ENCODE data around the gene RPS6KA2. TPM values are rescaled to one million over a fixed set of nuclear protein-coding genes. Genes with fewer than 3 reads are reported as not detected.

Gene RPS6KA2
- total RNA-seq, 1 donor from 2014 or later: 37.5 TPM

DNA sequence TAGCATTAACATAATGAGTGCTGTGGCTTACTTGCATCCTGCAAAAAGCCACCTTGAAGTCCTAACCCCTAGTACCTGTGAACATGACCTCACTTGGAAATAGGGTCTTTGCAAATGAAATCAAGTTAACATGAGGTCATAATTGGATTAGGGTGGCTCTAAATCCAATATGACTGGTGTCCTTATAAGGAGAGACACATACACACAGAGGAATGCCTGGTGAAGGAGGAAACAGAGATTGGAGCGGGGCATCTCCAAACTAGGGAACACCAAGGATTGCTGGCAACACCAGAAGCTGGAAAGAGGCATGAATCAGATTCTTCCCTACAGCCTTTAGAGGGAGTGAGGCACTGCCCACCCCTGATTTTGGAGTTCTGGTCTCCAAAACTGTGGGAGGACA lies 17.6 kb upstream of the RPS6KA2 start:
- no peaks in the 10 kb centered on the region for H3K36me3 Mint-ChIP-seq (ENCODE audit: insufficient read depth)
- no peak overlapping the region for H3K4me3 Mint-ChIP-seq (ENCODE audit: low read depth)
- H3K9me3 Mint-ChIP-seq (ENCODE audit: low read depth): peaks cover 4% of the 10 kb centered on the region
- no peak overlapping the region for H3K27ac Mint-ChIP-seq
- H3K4me1 Mint-ChIP-seq (ENCODE audit: low read depth): peaks cover 3% of the 10 kb centered on the region
- peaks cover 6% of the 10 kb centered on the region for H3K27me3 Mint-ChIP-seq
- no peak for DNase-seq (ENCODE audit: low spot score, unreplicated experiment)
- TF ChIP-seq, protein P1, sequence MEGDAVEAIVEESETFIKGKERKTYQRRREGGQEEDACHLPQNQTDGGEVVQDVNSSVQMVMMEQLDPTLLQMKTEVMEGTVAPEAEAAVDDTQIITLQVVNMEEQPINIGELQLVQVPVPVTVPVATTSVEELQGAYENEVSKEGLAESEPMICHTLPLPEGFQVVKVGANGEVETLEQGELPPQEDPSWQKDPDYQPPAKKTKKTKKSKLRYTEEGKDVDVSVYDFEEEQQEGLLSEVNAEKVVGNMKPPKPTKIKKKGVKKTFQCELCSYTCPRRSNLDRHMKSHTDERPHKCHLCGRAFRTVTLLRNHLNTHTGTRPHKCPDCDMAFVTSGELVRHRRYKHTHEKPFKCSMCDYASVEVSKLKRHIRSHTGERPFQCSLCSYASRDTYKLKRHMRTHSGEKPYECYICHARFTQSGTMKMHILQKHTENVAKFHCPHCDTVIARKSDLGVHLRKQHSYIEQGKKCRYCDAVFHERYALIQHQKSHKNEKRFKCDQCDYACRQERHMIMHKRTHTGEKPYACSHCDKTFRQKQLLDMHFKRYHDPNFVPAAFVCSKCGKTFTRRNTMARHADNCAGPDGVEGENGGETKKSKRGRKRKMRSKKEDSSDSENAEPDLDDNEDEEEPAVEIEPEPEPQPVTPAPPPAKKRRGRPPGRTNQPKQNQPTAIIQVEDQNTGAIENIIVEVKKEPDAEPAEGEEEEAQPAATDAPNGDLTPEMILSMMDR (IDR thresholded peaks at IDR 0.05; ENCODE audit: unreplicated experiment): no peak

DNA sequence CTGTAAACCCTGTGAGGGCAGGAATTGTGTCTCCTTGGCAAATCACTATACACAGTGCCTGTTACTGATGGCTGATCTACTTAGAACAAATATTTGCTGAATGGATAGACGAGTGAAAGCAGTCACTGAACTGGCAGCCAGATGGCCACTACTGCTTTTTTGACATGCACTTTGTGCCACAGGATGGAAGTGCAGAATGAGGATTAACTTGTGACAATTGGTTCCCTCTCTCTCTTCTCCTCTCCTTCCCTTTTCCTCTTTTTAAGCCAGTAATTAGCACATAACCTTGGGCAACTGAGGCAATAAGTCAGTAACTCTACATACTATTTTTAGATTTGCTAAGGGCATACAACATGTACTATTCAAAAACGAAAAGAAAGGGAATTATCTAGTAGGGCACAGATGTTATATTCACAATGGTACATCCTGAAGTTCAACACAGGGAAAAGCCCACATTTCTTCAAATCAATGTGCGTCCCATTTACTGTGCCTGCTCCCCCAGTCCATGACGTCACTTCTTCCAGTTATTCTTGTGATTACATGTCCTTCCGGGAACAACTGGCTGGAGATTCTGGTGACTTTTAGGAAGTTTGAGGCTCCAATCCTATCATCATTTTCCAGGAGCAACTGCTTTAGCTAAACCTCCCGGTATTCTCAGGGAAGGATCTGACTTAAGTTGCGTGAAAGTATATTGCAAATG lies 17.0 kb upstream of the RPS6KA2 start:
- Mint-ChIP-seq H3K4me1 (ENCODE audit: low read depth) (peaks cover 3% of the 10 kb centered on the region), H3K9me3 (ENCODE audit: low read depth) (peaks cover 7% of the 10 kb centered on the region), H3K36me3 (ENCODE audit: insufficient read depth) (no peaks in the 10 kb centered on the region), H3K27me3 (peaks cover 13% of the 10 kb centered on the region), H3K27ac (no peak overlapping the region), H3K4me3 (ENCODE audit: low read depth) (no peak overlapping the region)
- DNase-seq (ENCODE audit: low spot score, unreplicated experiment): no peak
- TF ChIP-seq, protein P1 (IDR thresholded peaks at IDR 0.05; ENCODE audit: unreplicated experiment): no peak

DNA sequence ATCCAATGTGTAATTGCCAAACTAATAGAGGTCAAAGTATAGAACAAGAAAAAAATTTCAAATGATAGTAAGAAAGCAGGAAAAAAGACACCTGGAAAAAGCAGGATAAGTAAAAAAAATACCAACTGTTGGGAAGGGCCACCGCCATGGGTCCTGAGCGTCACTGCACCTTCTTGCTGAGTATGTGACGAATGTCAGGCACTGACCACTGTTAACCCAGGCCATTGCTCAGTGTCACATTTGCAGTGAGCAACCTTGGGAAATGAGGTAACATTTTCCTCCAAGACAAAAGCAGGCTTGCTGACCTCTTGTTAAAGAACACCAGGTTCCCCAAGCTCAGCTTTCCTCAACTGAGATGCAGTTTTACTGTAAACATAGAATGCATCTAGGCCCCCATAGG lies 15.6 kb upstream of the RPS6KA2 start:
- TF ChIP-seq, protein P1 (IDR thresholded peaks at IDR 0.05; ENCODE audit: unreplicated experiment): no peak
- DNase-seq (ENCODE audit: low spot score, unreplicated experiment): no peak
- H3K4me1 Mint-ChIP-seq (ENCODE audit: low read depth): peaks cover 4% of the 10 kb centered on the region
- H3K27me3 Mint-ChIP-seq: peaks cover 18% of the 10 kb centered on the region
- H3K9me3 Mint-ChIP-seq (ENCODE audit: low read depth): peaks cover 7% of the 10 kb centered on the region
- H3K4me3 Mint-ChIP-seq (ENCODE audit: low read depth): no peak overlapping the region
- no peaks in the 10 kb centered on the region for H3K36me3 Mint-ChIP-seq (ENCODE audit: insufficient read depth)
- H3K27ac Mint-ChIP-seq: no peak overlapping the region

DNA sequence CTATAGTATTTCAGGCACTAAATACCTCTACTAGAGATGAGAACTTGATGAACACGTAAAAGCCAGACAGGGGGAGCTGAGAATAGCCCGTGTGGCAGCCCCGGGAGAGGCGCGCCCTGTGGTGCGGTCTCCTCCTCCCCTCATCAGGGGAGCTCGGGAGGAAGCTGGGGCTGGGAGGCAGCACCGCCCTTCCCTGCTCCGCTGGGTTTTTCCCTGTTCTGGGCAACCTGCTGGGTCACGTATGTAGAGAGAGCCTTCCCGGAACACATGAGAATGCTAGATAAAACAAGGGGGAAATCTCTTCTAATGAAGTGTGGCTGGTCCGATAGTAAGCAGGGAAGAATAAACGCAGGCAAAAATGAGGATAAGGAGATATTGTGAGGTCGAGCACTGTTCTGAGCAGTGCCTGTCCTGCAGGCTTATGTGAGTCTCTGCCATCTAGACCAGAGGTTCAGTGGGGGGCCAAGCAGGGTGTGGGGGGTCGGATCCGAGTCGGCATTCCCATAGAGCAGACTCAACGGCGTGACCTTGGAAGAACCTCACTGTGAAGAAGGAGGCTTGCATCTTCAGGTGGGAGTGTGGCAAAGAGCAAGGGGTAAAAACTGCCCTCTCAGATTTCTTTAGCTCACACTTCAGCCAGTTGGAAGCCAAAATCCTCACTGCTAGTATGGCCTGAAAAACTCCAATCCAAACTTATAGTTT lies 13.4 kb upstream of the RPS6KA2 start:
- Mint-ChIP-seq H3K4me1 (ENCODE audit: low read depth) (peaks cover 4% of the 10 kb centered on the region), H3K4me3 (ENCODE audit: low read depth) (no peak overlapping the region), H3K9me3 (ENCODE audit: low read depth) (peaks cover 7% of the 10 kb centered on the region), H3K36me3 (ENCODE audit: insufficient read depth) (no peaks in the 10 kb centered on the region), H3K27ac (no peak overlapping the region), H3K27me3 (peaks cover 30% of the 10 kb centered on the region)
- no peak for DNase-seq (ENCODE audit: low spot score, unreplicated experiment)
- TF ChIP-seq, protein P1 (IDR thresholded peaks at IDR 0.05; ENCODE audit: unreplicated experiment): no peak

DNA sequence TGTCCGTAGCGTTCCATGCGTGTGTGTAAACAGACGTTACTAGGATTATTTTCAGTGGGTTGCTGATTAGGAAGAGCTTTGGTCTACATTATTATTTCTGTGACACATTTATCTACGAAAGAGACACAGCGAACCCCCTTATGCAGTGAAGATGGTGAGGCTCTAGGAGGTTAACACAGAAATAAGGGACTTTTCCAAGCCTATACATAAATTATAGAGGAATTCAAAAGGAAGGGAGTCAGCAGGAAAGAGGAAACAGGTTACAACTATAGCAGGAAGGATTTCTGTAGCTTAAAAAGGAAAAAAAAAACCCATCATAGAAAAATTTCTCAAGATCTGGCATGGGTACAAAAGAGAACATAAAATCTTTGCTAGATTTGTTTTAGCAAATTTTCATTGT lies 12.9 kb upstream of the RPS6KA2 start:
- peaks cover 7% of the 10 kb centered on the region for H3K9me3 Mint-ChIP-seq (ENCODE audit: low read depth)
- DNase-seq (ENCODE audit: low spot score, unreplicated experiment): no peak
- peaks cover 30% of the 10 kb centered on the region for H3K27me3 Mint-ChIP-seq
- no peaks in the 10 kb centered on the region for H3K36me3 Mint-ChIP-seq (ENCODE audit: insufficient read depth)
- H3K4me3 Mint-ChIP-seq (ENCODE audit: low read depth): no peak overlapping the region
- H3K4me1 Mint-ChIP-seq (ENCODE audit: low read depth): peaks cover 4% of the 10 kb centered on the region
- no peak overlapping the region for H3K27ac Mint-ChIP-seq
- TF ChIP-seq, protein P1 (IDR thresholded peaks at IDR 0.05; ENCODE audit: unreplicated experiment): no peak
